SH-SY5Y (cell line): ENCODE measurements around the gene IGSF5.

ENCODE experiments used
- GATA2 ChIP-seq: IDR thresholded peaks from 2 replicates; pipeline ENCODE4 v1.6.1; 2011; ENCODE audit warnings: mild to moderate bottlenecking, low read depth, low read length
- GATA3 ChIP-seq: IDR thresholded peaks from 2 replicates; pipeline ENCODE4 v1.6.1; 2011; ENCODE audit warnings: low read depth, mild to moderate bottlenecking, low read length, moderate library complexity

Gene IGSF5

GRCh38 chr21:39776589-39776988, 31.6 kb downstream of the IGSF5 start:
- TF ChIP-seq GATA2 (no peak), GATA3 (no peak)

GRCh38 chr21:39781331-39781730, 36.3 kb downstream of the IGSF5 start:
- no peak for TF ChIP-seq GATA3
- TF ChIP-seq GATA2 = no peak

GRCh38 chr21:39788383-39788782, 43.4 kb downstream of the IGSF5 start:
- TF ChIP-seq GATA2 (no peak), GATA3 (no peak)

GRCh38 chr21:39796466-39796865, 51.5 kb downstream of the IGSF5 start:
- no peak for TF ChIP-seq GATA2
- TF ChIP-seq GATA3 = no peak

GRCh38 chr21:39799178-39799577, 54.2 kb downstream of the IGSF5 start:
- no peak for TF ChIP-seq GATA2
- no peak for TF ChIP-seq GATA3

- TF ChIP-seq GATA3 (no peak), GATA2 (no peak)
These were observed 55.3 kb downstream of the IGSF5 start for GRCh38 chr21:39800311-39800710.

GRCh38 chr21:39802217-39802616, 57.2 kb downstream of the IGSF5 start:
- TF ChIP-seq GATA2 = no peak
- TF ChIP-seq GATA3 = no peak

- TF ChIP-seq GATA2 = no peak
- TF ChIP-seq GATA3 = no peak
These were observed 58.4 kb downstream of the IGSF5 start for GRCh38 chr21:39803393-39803792.

GRCh38 chr21:39804240-39804639, 59.3 kb downstream of the IGSF5 start:
- no peak for TF ChIP-seq GATA2
- TF ChIP-seq GATA3 = no peak

- TF ChIP-seq GATA3 (no peak), GATA2 (no peak)
These were observed 61.0 kb downstream of the IGSF5 start for GRCh38 chr21:39805983-39806382.

- TF ChIP-seq GATA3 = no peak
- TF ChIP-seq GATA2 = no peak
These were observed 62.8 kb downstream of the IGSF5 start for GRCh38 chr21:39807738-39808137.

GRCh38 chr21:39809936-39810335, 65.0 kb downstream of the IGSF5 start:
- TF ChIP-seq GATA2 (no peak), GATA3 (no peak)

GRCh38 chr21:39812983-39813382, 68.0 kb downstream of the IGSF5 start:
- TF ChIP-seq GATA2 (no peak), GATA3 (no peak)

- TF ChIP-seq GATA3 = no peak
- no peak for TF ChIP-seq GATA2
These were observed 73.6 kb downstream of the IGSF5 start for GRCh38 chr21:39818557-39818956.

GRCh38 chr21:39822042-39822441, 77.1 kb downstream of the IGSF5 start:
- TF ChIP-seq GATA2 (no peak), GATA3 (no peak)

- TF ChIP-seq GATA3 = no peak
- no peak for TF ChIP-seq GATA2
These were observed 80.3 kb downstream of the IGSF5 start for GRCh38 chr21:39825250-39825649.
